ENCODE measurements around the gene UBN1.

Gene UBN1

GRCh38 chr16:4920826-4921225 is 73.5 kb downstream of the UBN1 start:
- DNase-seq, result no peak
- Histone ChIP-seq H3K27ac (ENCODE audit: low read length) (no peak overlapping the region), H2AFZ (ENCODE audit: low read depth, low read length) (no peak overlapping the region), H3K36me3 (ENCODE audit: insufficient read depth, low read length) (no peaks in the 10 kb centered on the region), H3K27me3 (ENCODE audit: insufficient read depth, low read length, poor library complexity) (peaks cover 5% of the 10 kb centered on the region), H3K4me1 (ENCODE audit: insufficient read depth, low read length) (no peaks in the 10 kb centered on the region), H3K9ac (ENCODE audit: low read depth, low read length) (no peak overlapping the region), H3K4me3 (ENCODE audit: low read depth in 1 of 2, low read length in 2 of 2) (no peak overlapping the region), H3K79me2 (ENCODE audit: insufficient read depth, low read length) (no peaks in the 10 kb centered on the region), H4K20me1 (ENCODE audit: insufficient read depth, low read length) (no peaks in the 10 kb centered on the region), H3K9me3 (ENCODE audit: insufficient read depth, low read length, severe bottlenecking) (no peaks in the 10 kb centered on the region), H3K4me2 (ENCODE audit: insufficient read depth, low read length) (no peak overlapping the region)
- no peak for TF ChIP-seq CTCF (IDR thresholded peaks at IDR 0.05; ENCODE audit: borderline replicate concordance, extremely low read depth, low read length, poor library complexity, severe bottlenecking)
- no peak for TF ChIP-seq EZH2 (IDR thresholded peaks at IDR 0.05; ENCODE audit: borderline replicate concordance, low read depth, low read length, severe bottlenecking)
- no peak for ATAC-seq (ENCODE audit: insufficient read depth, low read depth)

GRCh38 chr16:4922721-4923342 is 75.6 kb downstream of the UBN1 start:
- Histone ChIP-seq H2AFZ (ENCODE audit: low read depth, low read length) (no peak overlapping the region), H3K36me3 (ENCODE audit: insufficient read depth, low read length) (no peaks in the 10 kb centered on the region), H3K4me3 (ENCODE audit: low read depth in 1 of 2, low read length in 2 of 2) (no peak overlapping the region), H3K4me2 (ENCODE audit: insufficient read depth, low read length) (no peak overlapping the region), H3K4me1 (ENCODE audit: insufficient read depth, low read length) (no peaks in the 10 kb centered on the region), H3K79me2 (ENCODE audit: insufficient read depth, low read length) (no peaks in the 10 kb centered on the region), H3K9ac (ENCODE audit: low read depth, low read length) (no peak overlapping the region), H4K20me1 (ENCODE audit: insufficient read depth, low read length) (no peaks in the 10 kb centered on the region), H3K27me3 (ENCODE audit: insufficient read depth, low read length, poor library complexity) (peaks cover 5% of the 10 kb centered on the region), H3K27ac (ENCODE audit: low read length) (no peak overlapping the region), H3K9me3 (ENCODE audit: insufficient read depth, low read length, severe bottlenecking) (peaks cover 11% of the 10 kb centered on the region)
- ATAC-seq (ENCODE audit: insufficient read depth, low read depth), result no peak
- DNase-seq, result no peak
- TF ChIP-seq CTCF (IDR thresholded peaks at IDR 0.05; ENCODE audit: borderline replicate concordance, extremely low read depth, low read length, poor library complexity, severe bottlenecking) (no peak), EZH2 (IDR thresholded peaks at IDR 0.05; ENCODE audit: borderline replicate concordance, low read depth, low read length, severe bottlenecking) (no peak)

- H3K36me3 ChIP-seq (ENCODE audit: insufficient read depth, low read length), result no peaks in the 10 kb centered on the region
- no peak overlapping the region for H3K4me3 ChIP-seq (ENCODE audit: low read depth in 1 of 2, low read length in 2 of 2)
- H3K27ac ChIP-seq (ENCODE audit: low read length), result no peak overlapping the region
- peaks cover 11% of the 10 kb centered on the region for H3K9me3 ChIP-seq (ENCODE audit: insufficient read depth, low read length, severe bottlenecking)
- no peaks in the 10 kb centered on the region for H4K20me1 ChIP-seq (ENCODE audit: insufficient read depth, low read length)
- H3K9ac ChIP-seq (ENCODE audit: low read depth, low read length), result no peak overlapping the region
- peaks cover 2% of the 10 kb centered on the region for H3K27me3 ChIP-seq (ENCODE audit: insufficient read depth, low read length, poor library complexity)
- TF ChIP-seq EZH2 (IDR thresholded peaks at IDR 0.05; ENCODE audit: borderline replicate concordance, low read depth, low read length, severe bottlenecking), result no peak
- no peak for TF ChIP-seq CTCF (IDR thresholded peaks at IDR 0.05; ENCODE audit: borderline replicate concordance, extremely low read depth, low read length, poor library complexity, severe bottlenecking)
- no peaks in the 10 kb centered on the region for H3K4me1 ChIP-seq (ENCODE audit: insufficient read depth, low read length)
- no peaks in the 10 kb centered on the region for H3K79me2 ChIP-seq (ENCODE audit: insufficient read depth, low read length)
- no peak for DNase-seq
- H2AFZ ChIP-seq (ENCODE audit: low read depth, low read length), result no peak overlapping the region
- H3K4me2 ChIP-seq (ENCODE audit: insufficient read depth, low read length), result no peak overlapping the region
- no peak for ATAC-seq (ENCODE audit: insufficient read depth, low read depth)
Measured at GRCh38 chr16:4923853-4924252, 76.6 kb downstream of the UBN1 start.

Data from DND-41 (cell line).